NCI-H1105 (cell line): ENCODE results near the gene MFSD6.
A peak's percentile ranks its signal among the peaks of the same experiment; 100 is the strongest.

Experiments
- DNase-seq: peaks from one replicate; lab custom pipeline; 2025; lab: John Stamatoyannopoulos, UW

Gene MFSD6

GRCh38 chr2:190436557-190436956 lies 28.4 kb downstream of the MFSD6 start:
- no peak for DNase-seq

DNA sequence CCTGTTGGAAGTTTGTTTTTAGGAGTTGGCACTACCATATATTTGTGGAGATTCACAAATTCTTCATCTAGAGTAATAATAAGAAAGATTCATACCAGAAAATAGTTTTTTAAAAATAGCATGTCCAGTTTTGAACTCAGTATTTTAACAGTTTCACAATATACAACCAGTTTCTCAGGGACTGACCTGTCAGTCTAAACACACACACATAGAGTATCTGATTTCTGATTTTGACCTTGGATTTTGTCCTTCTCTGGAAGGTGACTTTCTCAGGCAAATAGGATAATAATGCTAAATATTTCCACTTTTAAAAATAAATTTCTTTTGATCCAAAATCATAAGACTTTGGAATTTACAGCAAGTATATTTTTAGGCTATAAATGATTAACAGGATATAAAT lies 32.0 kb downstream of the MFSD6 start:
- no peak for DNase-seq

DNA sequence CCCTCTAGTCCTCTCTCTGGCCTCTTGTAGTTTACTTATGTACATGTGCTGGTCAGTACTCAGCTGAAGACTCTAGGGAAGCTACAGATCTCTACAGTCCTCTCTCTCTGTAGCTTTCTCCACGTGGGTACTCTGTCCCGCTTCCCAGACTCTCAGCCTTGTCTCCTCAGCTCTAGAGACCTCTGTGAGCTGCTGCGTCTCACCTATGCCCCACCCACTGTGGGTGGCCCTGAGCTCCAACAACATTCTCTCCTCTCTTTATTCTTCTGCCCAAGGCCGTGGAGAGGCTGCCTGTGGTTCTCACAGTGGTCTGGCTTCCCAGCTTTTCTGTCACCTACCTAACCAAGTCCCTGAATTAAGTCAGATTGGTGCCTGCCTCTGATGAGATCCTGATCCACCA lies 33.4 kb downstream of the MFSD6 start:
- DNase-seq: no peak

GRCh38 chr2:190443055-190443454 lies 34.9 kb downstream of the MFSD6 start:
- no peak for DNase-seq

DNA sequence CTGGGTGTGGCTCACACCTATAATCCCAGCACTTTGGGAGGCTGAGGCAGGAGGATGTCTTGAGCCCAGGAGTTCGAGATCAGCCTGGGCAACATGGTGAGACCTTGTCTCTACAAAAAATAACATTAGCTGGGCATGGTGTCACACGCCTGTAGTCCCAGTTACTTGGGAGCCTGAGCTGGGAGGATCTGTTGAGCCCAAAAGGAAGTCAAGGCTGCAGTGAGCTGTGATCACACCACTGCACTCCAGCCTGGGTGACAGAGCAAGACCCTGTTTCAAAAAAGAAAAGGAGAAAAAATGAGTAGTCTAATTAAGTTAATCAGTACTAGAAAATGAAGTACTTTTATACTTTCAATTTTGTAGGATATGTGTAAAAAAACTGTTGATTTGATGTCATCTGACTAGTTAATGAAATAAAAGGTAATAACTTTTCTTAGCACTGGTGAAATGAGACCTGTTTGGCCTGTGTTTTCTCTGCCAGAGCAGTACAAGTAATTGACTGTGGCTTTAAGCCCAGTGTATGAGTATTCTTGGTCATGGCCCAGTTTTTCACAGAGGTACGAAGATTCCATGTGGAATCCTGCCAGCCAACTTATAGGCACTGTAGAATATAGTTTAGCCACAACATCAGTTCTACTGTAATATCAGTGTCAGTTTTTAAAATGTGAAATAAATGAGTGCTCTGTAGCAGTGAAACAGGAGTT lies 35.8 kb downstream of the MFSD6 start:
- peak; percentile 6 for DNase-seq

- no peak for DNase-seq
Observed at GRCh38 chr2:190444976-190445375, 36.8 kb downstream of the MFSD6 start.

- no peak for DNase-seq
Observed at GRCh38 chr2:190446193-190446592, 38.0 kb downstream of the MFSD6 start.

DNA sequence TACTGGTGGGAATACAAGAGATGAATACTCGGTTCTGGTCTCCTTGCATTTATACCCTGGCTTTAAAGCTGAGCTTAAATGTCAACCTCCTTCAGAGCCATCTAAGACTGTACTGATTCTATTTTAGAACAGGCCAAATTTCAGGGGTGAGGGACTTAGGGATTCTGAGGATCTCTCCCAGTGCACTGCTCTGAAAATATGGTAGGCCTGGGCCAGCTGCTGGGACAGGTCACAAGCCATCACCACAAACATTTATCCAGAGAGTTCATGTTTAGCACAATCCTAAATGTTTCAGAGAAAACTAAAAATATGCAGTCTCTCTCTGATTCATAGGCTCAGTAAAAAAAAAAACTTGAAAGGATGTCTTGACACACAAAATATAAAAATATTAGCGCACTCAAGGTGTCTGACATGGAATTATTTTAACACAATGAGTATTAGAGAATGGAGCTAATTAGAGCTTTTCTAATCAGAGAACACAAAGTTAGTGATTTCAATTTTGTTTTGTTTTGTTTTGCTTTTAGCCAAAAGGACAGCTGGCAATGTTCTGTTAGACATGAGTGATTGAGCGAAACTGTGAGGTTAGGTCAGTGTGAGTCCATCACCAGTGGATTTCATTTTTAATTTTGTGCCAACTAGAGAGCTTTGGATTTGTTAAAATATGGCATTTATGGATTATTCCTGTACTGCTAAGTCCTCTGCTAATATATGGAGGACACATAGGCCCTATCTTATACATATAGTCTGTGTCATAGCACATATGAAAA lies 38.8 kb downstream of the MFSD6 start:
- no peak for DNase-seq

DNA sequence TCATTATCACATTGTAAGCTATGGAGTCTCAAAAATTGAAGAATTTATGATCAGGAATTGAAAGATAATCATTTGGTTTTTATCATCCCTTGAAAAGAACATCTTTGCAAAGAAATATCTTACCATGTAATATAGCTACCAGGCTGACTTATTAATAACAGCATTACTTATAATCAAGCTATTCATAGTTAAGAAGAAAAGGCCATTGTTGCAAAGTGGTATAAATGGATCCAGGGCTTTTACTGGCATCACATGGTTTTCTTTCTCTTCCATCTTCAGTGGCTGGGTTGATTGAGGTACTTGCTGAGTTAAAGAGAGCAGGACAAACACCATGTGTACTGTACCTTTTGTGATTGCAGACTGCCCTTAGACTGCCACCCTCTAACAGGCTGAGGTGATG lies 39.6 kb downstream of the MFSD6 start:
- no peak for DNase-seq

DNA sequence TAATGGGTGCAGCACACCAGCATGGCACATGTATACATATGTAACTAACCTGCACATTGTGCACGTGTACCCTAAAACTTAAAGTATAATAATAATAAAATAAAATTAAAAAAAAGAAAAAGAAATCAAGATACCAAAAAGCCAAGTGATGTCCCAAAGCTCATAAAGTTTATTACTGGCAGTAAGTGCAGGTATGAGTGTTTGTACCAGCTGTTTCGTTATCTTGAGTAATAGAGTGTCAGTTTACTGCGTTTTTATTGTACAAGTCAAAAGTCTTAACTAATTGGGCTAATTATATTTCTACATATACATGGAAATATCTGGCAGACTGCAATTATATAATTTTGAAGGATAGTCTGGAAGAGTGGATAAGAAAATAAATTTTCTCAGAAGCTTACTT lies 41.8 kb downstream of the MFSD6 start:
- no peak for DNase-seq

GRCh38 chr2:190450363-190450762 lies 42.2 kb downstream of the MFSD6 start:
- no peak for DNase-seq

GRCh38 chr2:190451561-190452176 lies 43.5 kb downstream of the MFSD6 start:
- DNase-seq: no peak

DNA sequence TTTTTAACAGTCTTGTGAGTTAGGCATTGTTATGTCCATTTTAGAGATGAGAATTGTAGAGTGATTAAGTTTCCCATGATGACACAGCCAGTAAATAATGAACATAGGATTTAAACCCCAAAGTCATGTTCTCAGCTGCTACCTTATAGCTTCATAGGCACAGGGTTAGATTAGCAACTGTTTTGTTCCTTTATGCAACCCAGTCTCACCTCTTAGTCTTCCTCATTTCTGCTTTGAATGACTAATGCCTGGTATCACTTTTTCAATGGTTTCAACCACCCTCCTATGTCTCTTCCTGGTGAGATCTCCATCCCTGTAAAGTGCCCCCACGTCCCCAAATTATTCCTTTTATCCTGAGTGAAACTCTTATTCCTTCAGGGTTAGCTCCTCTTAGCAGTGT lies 44.3 kb downstream of the MFSD6 start:
- DNase-seq: no peak

DNA sequence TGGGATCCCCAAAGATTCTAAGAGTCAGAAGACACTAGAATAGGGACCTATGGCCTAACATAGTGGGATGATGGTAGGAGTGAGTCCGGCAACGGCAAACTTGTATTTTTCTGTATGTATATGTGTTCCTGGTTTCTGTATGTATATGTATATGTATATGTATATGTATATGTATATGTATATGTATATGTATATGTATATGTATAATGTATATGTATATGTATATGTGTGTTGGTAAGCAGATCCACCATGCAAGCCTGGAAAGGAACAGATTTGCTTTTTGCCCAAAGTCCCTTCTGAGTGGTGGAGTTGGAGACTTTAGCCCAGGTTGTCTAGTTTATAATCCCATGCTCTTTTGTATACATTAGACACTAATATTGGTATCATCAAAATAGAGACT lies 46.6 kb downstream of the MFSD6 start:
- no peak for DNase-seq

GRCh38 chr2:190455358-190456095 lies 47.4 kb downstream of the MFSD6 start:
- no peak for DNase-seq

DNA sequence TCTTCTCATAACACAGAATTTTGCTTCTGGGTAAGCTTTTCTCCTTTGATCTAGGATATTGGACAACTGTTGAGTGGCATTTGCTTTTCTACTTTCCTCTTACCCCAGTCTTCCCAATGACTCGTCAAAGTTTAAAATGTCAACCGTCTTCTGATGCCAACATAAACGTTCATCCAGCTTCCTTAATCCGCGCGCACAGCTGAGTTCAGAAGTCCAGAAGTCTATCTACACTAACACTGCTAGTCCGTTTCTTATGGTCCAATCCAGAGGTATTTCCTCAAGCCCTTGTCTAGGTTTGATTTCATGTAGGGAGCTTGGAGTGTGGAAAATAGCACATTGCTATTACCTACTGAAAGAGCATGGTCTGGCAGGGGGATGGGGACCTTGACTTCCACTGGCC lies 48.7 kb downstream of the MFSD6 start:
- no peak for DNase-seq

- no peak for DNase-seq
Observed at GRCh38 chr2:190457256-190457655, 49.1 kb downstream of the MFSD6 start.

DNA sequence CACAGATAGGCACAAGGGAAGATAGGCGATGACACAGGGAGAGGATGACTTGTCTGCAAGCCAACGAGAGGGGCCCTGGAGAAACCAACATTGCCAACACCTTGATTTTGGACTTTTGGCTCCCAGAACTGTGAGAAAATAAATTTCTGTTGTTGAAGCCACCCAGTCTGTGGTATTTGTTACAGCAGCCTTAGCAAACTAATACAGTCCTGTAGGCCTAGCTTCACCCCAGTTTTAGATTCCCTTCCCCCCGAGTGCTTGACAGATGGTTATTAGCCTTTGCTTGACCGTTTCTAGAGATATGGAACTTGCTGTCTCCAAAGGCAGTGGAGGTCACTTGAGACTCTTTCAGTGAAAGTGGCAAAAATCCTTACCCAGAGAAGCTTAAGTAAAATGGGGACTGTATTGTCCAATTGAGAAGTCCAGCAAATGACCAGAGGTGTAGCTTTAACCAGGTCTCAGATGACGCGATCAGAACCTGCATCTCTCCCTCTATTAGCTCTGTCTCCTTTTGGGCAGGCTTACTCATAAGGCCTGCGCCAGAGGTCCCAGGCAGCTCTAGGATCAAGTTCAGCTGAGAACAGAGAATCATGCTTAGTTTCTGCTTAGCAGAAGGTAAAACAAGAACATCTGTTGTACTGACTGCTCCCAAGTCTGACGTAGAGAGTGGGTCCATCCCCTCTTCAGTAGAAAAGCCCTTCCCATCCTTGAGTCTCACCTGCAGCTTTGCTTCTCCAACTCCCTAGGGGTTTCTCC lies 50.4 kb downstream of the MFSD6 start:
- no peak for DNase-seq

DNA sequence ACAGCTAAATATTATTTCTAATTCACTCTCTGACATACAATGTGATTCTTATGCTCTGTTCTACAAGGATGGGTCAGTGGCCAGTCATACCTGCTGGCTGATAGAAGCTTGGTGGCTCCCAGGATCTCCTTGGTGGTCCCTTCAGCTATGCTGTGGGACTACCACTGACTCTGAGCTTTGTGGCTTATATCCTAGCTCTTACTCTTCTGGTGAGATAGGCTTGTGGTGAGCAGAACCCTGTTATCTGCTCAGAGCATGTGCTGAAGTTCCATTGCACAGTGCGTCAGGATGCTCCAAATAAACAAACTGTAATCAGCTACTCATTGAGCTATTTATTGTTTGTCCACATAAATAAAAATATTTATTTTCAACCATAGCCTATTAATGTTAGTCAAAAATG lies 51.7 kb downstream of the MFSD6 start:
- no peak for DNase-seq

- no peak for DNase-seq
Observed at GRCh38 chr2:190460487-190460886, 52.3 kb downstream of the MFSD6 start.

DNA sequence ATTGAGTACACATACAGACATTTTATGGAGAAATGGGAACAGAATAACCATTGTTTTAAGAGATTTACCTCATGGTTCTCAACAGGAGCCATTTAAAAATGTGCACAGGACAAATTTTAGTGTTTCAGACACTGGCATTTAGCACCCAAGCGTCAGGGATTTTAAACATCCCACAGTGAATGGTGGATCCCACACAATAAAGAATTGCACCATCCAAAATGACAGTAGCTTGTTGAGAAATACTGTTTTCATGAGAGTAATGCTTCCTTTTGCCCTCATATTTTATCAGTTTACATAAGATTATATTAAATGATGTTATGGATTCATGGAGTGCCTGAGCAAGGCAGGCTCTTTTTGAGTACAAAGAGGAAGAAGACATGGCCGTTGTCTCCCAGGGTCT lies 54.0 kb downstream of the MFSD6 start:
- no peak for DNase-seq

DNA sequence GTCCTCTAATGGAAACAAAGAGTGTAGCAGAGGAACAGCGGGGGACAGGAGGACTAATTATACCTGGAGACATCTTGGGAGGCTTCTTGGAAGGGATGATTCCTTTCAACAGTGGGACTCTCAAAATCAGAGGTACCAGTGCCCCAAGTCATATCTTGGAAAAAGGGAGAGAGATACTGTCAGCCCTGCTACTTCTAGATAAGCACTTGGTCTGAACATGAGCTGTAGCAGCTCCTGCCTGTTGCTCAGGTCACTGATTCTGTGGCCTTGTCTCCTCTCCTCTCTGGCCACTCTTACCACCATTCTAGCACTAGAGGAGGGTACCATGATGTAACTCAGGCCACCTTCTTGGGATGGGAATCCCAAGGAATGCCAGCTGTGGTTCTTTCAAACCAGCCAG lies 54.5 kb downstream of the MFSD6 start:
- no peak for DNase-seq
